Endothelial cell of umbilical vein (primary cell): Measurements from ENCODE around the gene PACS1. TPM values are rescaled to one million over a fixed set of nuclear protein-coding genes. Genes with fewer than 3 reads are reported as not detected.

Experiments
- BruUV-seq: library from RNA; stranded (reverse); fragments of 400-500 nt; replicated peaks from 2 replicates; lab custom pipeline; 2021; lab: Mats Ljungman, UMichigan
- CTCF ChIA-PET: fragments of 300-600, 350-600 bp; sonication (Branson Sonifier 250); formaldehyde crosslinking; loops from one replicate; lab custom pipeline; 2021; ENCODE audit warnings: antibody characterized with exemption, inconsistent platforms; lab: Charles Lee
- POLR2A ChIA-PET: fragments of 300-600, 350-600 bp; sonication (Branson Sonifier 250); formaldehyde crosslinking; loops from one replicate; lab custom pipeline; 2021; ENCODE audit warnings: antibody characterized with exemption, inconsistent platforms; lab: Charles Lee
- DNase-seq: peaks from one replicate; pipeline ENCODE4 v3.0.0-alpha.2; 2011; ENCODE audit warnings: low read depth, low spot score
- FAIRE-seq: peaks from 2 replicates; lab custom pipeline; 2011; peaks lifted over from hg19 to GRCh38; lab: Jason Lieb, UNC
- H2AFZ ChIP-seq: 2 replicates; pipeline ENCODE4 v1.6.0; 2012; ENCODE audit warnings: low read depth, low read length, control low read depth, inconsistent platforms
- H3K27ac ChIP-seq: 2 replicates; pipeline ENCODE4 v1.5.1; 2011; ENCODE audit warnings: low read depth, mild to moderate bottlenecking, control low read depth, low read length, moderate library complexity; ENCODE audit not compliant: insufficient read depth
- H3K27me3 ChIP-seq, 2 experiments: 2 replicates each; pipeline versions ENCODE4 v1.6.0 to v1.6.1; 2011; ENCODE audit warnings: low read length in 2 of 2, mixed read lengths in 1 of 2; ENCODE audit not compliant: control insufficient read depth in 2 of 2, insufficient read depth in 2 of 2
- H3K36me3 ChIP-seq, 2 experiments: 2 replicates in 1 of 2; 3 replicates in 1 of 2; pipeline ENCODE4 v1.5.1; 2011; ENCODE audit warnings: low read length in 2 of 2, mild to moderate bottlenecking in 1 of 2, moderate library complexity in 1 of 2; ENCODE audit not compliant: control insufficient read depth in 2 of 2, insufficient read depth in 2 of 2; ENCODE audit errors: extremely low read depth in 1 of 2
- H3K4me1 ChIP-seq: 3 replicates; pipeline ENCODE4 v1.5.1; 2011; ENCODE audit warnings: mild to moderate bottlenecking, low read length; ENCODE audit not compliant: control insufficient read depth, insufficient read depth; ENCODE audit errors: extremely low read depth
- H3K4me2 ChIP-seq: 2 replicates; pipeline ENCODE4 v1.6.1; 2011; ENCODE audit warnings: low read length, control low read depth, mixed read lengths; ENCODE audit not compliant: insufficient read depth
- H3K4me3 ChIP-seq, 3 experiments: fragments of 200-600 bp in 1 of 3; sonication (generic), shearing (Covaris generic) in 1 of 3; replicated peaks in 1 of 3; 2 replicates each; pipeline ENCODE4 v1.5.1; 2011 to 2016; ENCODE audit warnings: control low read depth in 3 of 3, low read length in 3 of 3, mild to moderate bottlenecking in 2 of 3, inconsistent platforms in 1 of 3, low read depth in 1 of 3, moderate library complexity in 1 of 3; ENCODE audit not compliant: insufficient read depth in 1 of 3
- H3K79me2 ChIP-seq: 2 replicates; pipeline ENCODE4 v1.6.0; 2012; ENCODE audit warnings: low read length, inconsistent platforms; ENCODE audit not compliant: control insufficient read depth, insufficient read depth
- H3K9ac ChIP-seq: replicated peaks from 2 replicates; pipeline ENCODE3; 2011; ENCODE audit warnings: low read length, control low read depth; ENCODE audit not compliant: insufficient read depth; ENCODE audit errors: extremely low read depth
- H3K9me1 ChIP-seq: replicated peaks from 3 replicates; pipeline ENCODE4 v1.6.0; 2011; ENCODE audit warnings: mild to moderate bottlenecking, low read length; ENCODE audit not compliant: control insufficient read depth, insufficient read depth; ENCODE audit errors: extremely low read depth
- H3K9me3 ChIP-seq: replicated peaks from 2 replicates; pipeline ENCODE4 v1.5.1; 2012; ENCODE audit warnings: low read length, inconsistent platforms; ENCODE audit not compliant: control insufficient read depth, insufficient read depth
- H4K20me1 ChIP-seq: replicated peaks from 2 replicates; pipeline ENCODE3; 2011; ENCODE audit warnings: mild to moderate bottlenecking, low read length; ENCODE audit not compliant: control insufficient read depth, insufficient read depth; ENCODE audit errors: extremely low read depth
- EZH2 ChIP-seq: IDR thresholded peaks from 2 replicates; pipeline ENCODE4 v1.6.1; 2012; ENCODE audit warnings: borderline replicate concordance, low read depth, mild to moderate bottlenecking, moderate library complexity, low read length, inconsistent platforms; ENCODE audit not compliant: severe bottlenecking
- FOS ChIP-seq: IDR thresholded peaks from 2 replicates; pipeline ENCODE4 v1.6.1; 2011; ENCODE audit warnings: mild to moderate bottlenecking, low read length, moderate library complexity, borderline replicate concordance; ENCODE audit not compliant: insufficient read depth
- GATA2 ChIP-seq: IDR thresholded peaks from 2 replicates; pipeline ENCODE4 v1.7.0; 2011; ENCODE audit warnings: low read depth, mild to moderate bottlenecking, moderate library complexity, mixed read lengths, low read length; ENCODE audit not compliant: insufficient read length, insufficient read depth
- JUN ChIP-seq: IDR thresholded peaks from 2 replicates; pipeline ENCODE4 v1.6.1; 2011; ENCODE audit warnings: borderline replicate concordance, low read depth; ENCODE audit not compliant: insufficient read length, insufficient read depth
- MYC ChIP-seq: IDR thresholded peaks from one replicate; pipeline ENCODE4 v1.6.1; 2011; ENCODE audit warnings: mild to moderate bottlenecking, low read depth, low read length
- POLR2A ChIP-seq: IDR thresholded peaks from 2 replicates; pipeline ENCODE4 v1.6.1; 2012; ENCODE audit warnings: low read depth, mild to moderate bottlenecking, control low read depth, low read length
- POLR2AphosphoS5 ChIP-seq: IDR thresholded peaks from 2 replicates; pipeline ENCODE4 v1.6.1; 2012; ENCODE audit warnings: low read depth, mild to moderate bottlenecking, control low read depth, low read length, moderate library complexity; ENCODE audit not compliant: insufficient read depth
- dilution Hi-C: fragments of 300-500 bp; cut with MboI; formaldehyde crosslinking; loops from one replicate; pipeline ENCODE4 v1.15.0; 2019; ENCODE audit warnings: low sequenced_read_pairs; ENCODE audit not compliant: extremely low pct_ligation_motif_present
- intact Hi-C: fragments of 100-400 bp; cut with micrococcal nuclease; formaldehyde crosslinking; loops from one replicate; pipeline ENCODE4 v1.10.0; 2022
- polyA plus RNA-seq, 4 experiments: library from polyadenylated mRNA; depleted of rRNA in 3 of 4; stranded (reverse) in 3 of 4; unstranded in 1 of 4; fragments of >200 nt; gene quantifications; 2 replicates each; pipeline versions ENCODE4 v1.2.1 to v1.2.3, GENCODE V29; 2011 to 2012; ENCODE audit warnings: missing spikeins in 1 of 4
- total RNA-seq: library from RNA; stranded (reverse); gene quantifications from 2 replicates; pipeline ENCODE4 v1.2.3, GENCODE V29; 2021
- TF ChIP-seq, protein P1 (sequence below), 2 donors: IDR thresholded peaks; 1 replicate in 1 of 2; 2 replicates in 1 of 2; pipeline ENCODE4 v1.5.1; 2011; ENCODE audit warnings: low read length in 2 of 2, mild to moderate bottlenecking in 2 of 2, moderate library complexity in 2 of 2, control low read depth in 1 of 2, inconsistent platforms in 1 of 2, low read depth in 1 of 2; ENCODE audit not compliant: insufficient read depth in 1 of 2; ENCODE audit errors: extremely low read depth in 1 of 2
- TF ChIP-seq, protein P2 (sequence below): IDR thresholded peaks from 2 replicates; pipeline ENCODE4 v1.6.1; 2011; ENCODE audit not compliant: insufficient read depth, insufficient read length

The PACS1 gene
- total and polyA plus RNA-seq, 2 donors (not counting 3 experiments of a cell fraction or from before 2014, with no cell fraction given), result 26.4 to 64.4 TPM

DNA sequence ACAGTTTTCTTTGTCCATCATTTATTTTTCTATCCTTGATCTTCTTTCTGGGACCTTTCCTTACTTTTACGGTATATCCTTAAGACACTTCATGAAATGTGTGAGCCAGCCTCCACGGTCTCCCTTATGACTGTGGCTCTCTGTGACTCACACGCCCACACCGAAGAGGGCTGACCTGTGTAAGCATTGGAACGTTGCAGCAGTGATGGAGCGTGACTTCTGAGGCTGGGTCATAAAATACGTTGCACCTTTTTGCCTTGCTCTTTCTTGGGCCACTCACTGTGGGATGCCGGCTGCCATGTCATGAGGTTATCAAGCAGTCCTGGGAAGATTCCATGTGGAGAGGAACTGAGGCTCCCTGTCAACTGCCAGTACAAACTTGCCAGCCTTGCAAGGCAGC, 102.1 kb downstream of the PACS1 start:
- Histone ChIP-seq H2AFZ (no peak overlapping the region), H3K79me2 (no peaks in the 10 kb centered on the region), H3K27ac (no peak overlapping the region), H3K4me3 (no peak overlapping the region), H3K4me2 (no peak overlapping the region), H4K20me1 (no peaks in the 10 kb centered on the region), H3K4me1 (no peaks in the 10 kb centered on the region), H3K36me3 (no peaks in the 10 kb centered on the region), H3K27me3 (no peaks in the 10 kb centered on the region), H3K9ac (no peak overlapping the region), H3K9me3 (no peaks in the 10 kb centered on the region), H3K9me1 (no peaks in the 10 kb centered on the region)
- TF ChIP-seq FOS (no peak), GATA2 (no peak), EZH2 (no peak), POLR2AphosphoS5 (no peak), POLR2A (no peak), MYC (no peak), JUN (no peak)
- TF ChIP-seq, protein P1, sequence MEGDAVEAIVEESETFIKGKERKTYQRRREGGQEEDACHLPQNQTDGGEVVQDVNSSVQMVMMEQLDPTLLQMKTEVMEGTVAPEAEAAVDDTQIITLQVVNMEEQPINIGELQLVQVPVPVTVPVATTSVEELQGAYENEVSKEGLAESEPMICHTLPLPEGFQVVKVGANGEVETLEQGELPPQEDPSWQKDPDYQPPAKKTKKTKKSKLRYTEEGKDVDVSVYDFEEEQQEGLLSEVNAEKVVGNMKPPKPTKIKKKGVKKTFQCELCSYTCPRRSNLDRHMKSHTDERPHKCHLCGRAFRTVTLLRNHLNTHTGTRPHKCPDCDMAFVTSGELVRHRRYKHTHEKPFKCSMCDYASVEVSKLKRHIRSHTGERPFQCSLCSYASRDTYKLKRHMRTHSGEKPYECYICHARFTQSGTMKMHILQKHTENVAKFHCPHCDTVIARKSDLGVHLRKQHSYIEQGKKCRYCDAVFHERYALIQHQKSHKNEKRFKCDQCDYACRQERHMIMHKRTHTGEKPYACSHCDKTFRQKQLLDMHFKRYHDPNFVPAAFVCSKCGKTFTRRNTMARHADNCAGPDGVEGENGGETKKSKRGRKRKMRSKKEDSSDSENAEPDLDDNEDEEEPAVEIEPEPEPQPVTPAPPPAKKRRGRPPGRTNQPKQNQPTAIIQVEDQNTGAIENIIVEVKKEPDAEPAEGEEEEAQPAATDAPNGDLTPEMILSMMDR (IDR thresholded peaks at IDR 0.05; ENCODE audit: extremely low read depth in 1 of 2, insufficient read depth in 1 of 2, low read depth in 1 of 2, low read length in 2 of 2), result no peak
- TF ChIP-seq, protein P2, sequence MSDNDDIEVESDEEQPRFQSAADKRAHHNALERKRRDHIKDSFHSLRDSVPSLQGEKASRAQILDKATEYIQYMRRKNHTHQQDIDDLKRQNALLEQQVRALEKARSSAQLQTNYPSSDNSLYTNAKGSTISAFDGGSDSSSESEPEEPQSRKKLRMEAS, result no peak
- dilution Hi-C loops (no loop called here), intact Hi-C loops (no loop called here)
- CTCF ChIA-PET, result no interaction called here
- FAIRE-seq (no peak), DNase-seq (no peak)
- POLR2A ChIA-PET, result no interaction called here
- no TSS peak for BruUV-seq
